Mucosa of stomach (tissue), 1 donor: ENCODE data around the gene SLC18A3.

Experiments
- H3K27me3 ChIP-seq: one replicate; pipeline ENCODE4 v1.7.0; 2013; ENCODE audit warnings: mild to moderate bottlenecking, low read length; ENCODE audit not compliant: control insufficient read depth, insufficient read depth
- H3K36me3 ChIP-seq: one replicate; pipeline ENCODE4 v1.7.0; 2013; ENCODE audit warnings: low read length; ENCODE audit not compliant: control insufficient read depth, insufficient read depth
- H3K4me1 ChIP-seq: one replicate; pipeline ENCODE4 v1.7.0; 2013; ENCODE audit warnings: mild to moderate bottlenecking, low read length; ENCODE audit not compliant: control insufficient read depth, insufficient read depth
- H3K4me3 ChIP-seq: one replicate; pipeline ENCODE4 v1.7.0; 2013; ENCODE audit warnings: low read length
- H3K9ac ChIP-seq: one replicate; pipeline ENCODE4 v1.7.0; 2013; ENCODE audit warnings: mild to moderate bottlenecking, low read length, moderate library complexity
- H3K9me3 ChIP-seq: one replicate; pipeline ENCODE4 v1.7.0; 2013; ENCODE audit warnings: mild to moderate bottlenecking, low read length, moderate library complexity; ENCODE audit not compliant: control insufficient read depth
- donor health status: Pancreatic carcinoma.

SLC18A3 gene

GRCh38 chr10:49598164-49598856 is 11.8 kb upstream of the SLC18A3 start:
- Histone ChIP-seq H3K27me3 (no peaks in the 10 kb centered on the region), H3K4me3 (no peak overlapping the region), H3K4me1 (no peaks in the 10 kb centered on the region)

DNA sequence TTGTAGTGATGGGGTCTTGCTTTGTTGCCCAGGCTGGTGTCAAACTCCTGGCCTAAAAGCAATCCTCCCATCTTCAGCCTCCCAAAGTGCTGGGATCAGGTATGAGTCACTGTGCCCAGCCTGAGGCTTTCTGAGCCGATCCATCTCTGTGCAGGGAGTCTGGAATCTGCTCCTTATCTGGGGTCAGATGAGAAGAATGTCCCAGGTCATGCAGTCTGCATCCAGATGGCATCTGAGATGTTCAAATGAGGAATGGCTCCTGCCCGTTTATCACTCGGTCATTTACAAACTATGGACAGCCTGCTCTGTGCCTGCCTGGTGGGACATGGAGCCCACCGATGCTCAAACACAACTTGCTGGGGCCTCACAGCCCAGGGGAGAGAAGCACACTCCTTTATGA is 11.1 kb upstream of the SLC18A3 start:
- H3K9ac ChIP-seq, result no peak overlapping the region
- H3K27me3 ChIP-seq, result no peaks in the 10 kb centered on the region
- no peak overlapping the region for H3K4me3 ChIP-seq
- no peaks in the 10 kb centered on the region for H3K36me3 ChIP-seq
- no peaks in the 10 kb centered on the region for H3K4me1 ChIP-seq
- no peaks in the 10 kb centered on the region for H3K9me3 ChIP-seq

More at GRCh38 chr10:49598164-49598856, 11.8 kb upstream of the SLC18A3 start:
- H3K36me3 ChIP-seq, result no peaks in the 10 kb centered on the region
- no peaks in the 10 kb centered on the region for H3K9me3 ChIP-seq
- no peak overlapping the region for H3K9ac ChIP-seq

DNA sequence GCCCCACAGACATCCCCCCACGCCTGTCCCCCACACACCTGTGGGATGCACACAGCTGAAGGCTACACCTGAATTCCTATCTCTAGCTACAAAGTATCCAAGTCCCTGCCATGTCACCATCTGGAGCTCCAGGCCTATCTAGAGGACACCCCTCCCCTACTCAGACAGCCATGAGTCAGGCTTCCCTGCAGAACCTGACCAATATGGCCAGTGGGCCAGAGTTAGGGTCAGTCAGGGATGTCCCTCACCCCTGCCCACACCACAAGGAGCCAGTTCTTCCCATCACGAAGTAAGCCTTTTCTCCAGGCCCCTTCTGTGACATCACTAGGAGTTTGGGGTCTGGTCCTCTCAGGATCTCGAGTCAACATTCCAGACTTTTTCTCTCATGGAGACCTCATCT is 10.6 kb upstream of the SLC18A3 start:
- H3K27me3 ChIP-seq, result no peaks in the 10 kb centered on the region
- no peaks in the 10 kb centered on the region for H3K4me1 ChIP-seq
- no peaks in the 10 kb centered on the region for H3K36me3 ChIP-seq
- H3K9ac ChIP-seq, result no peak overlapping the region
- no peak overlapping the region for H3K4me3 ChIP-seq
- H3K9me3 ChIP-seq, result no peaks in the 10 kb centered on the region

GRCh38 chr10:49600046-49600445 is 10.1 kb upstream of the SLC18A3 start:
- Histone ChIP-seq H3K27me3 (no peaks in the 10 kb centered on the region), H3K4me3 (no peak overlapping the region), H3K36me3 (no peaks in the 10 kb centered on the region), H3K9me3 (no peaks in the 10 kb centered on the region), H3K4me1 (no peaks in the 10 kb centered on the region), H3K9ac (no peak overlapping the region)

GRCh38 chr10:49600781-49601400 is 9.2 kb upstream of the SLC18A3 start:
- Histone ChIP-seq H3K9me3 (no peaks in the 10 kb centered on the region), H3K9ac (no peak overlapping the region), H3K36me3 (no peaks in the 10 kb centered on the region), H3K4me1 (no peaks in the 10 kb centered on the region), H3K27me3 (no peaks in the 10 kb centered on the region), H3K4me3 (no peak overlapping the region)

DNA sequence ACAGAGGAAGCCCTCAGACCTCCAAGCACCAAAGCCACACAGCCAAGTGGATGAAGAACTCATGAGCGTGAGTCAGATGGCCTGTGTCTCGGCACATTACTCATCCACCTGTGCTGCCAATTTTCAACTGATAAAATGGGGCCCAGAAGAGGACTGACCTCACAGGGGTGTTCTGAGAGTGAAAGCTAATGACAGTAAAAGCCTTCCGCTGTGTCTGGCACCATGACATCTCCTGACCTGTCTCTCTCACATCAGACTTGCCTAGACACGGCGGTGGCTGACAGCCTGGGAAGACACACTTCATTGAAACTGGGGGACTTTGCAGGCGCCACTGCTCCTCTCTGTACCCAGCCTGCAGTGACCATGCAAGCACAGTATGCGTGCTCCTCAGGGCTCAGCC is 8.3 kb upstream of the SLC18A3 start:
- H3K27me3 ChIP-seq, result peaks cover under 1% of the 10 kb centered on the region
- no peak overlapping the region for H3K9ac ChIP-seq
- H3K36me3 ChIP-seq, result no peaks in the 10 kb centered on the region

GRCh38 chr10:49602380-49603023 is 7.6 kb upstream of the SLC18A3 start:
- H3K9ac ChIP-seq, result no peak overlapping the region
- no peaks in the 10 kb centered on the region for H3K9me3 ChIP-seq
- H3K4me1 ChIP-seq, result no peaks in the 10 kb centered on the region
- H3K36me3 ChIP-seq, result no peaks in the 10 kb centered on the region
- H3K27me3 ChIP-seq, result peaks cover 7% of the 10 kb centered on the region
- no peak overlapping the region for H3K4me3 ChIP-seq

More for the DNA sequence above, 8.3 kb upstream of the SLC18A3 start:
- no peaks in the 10 kb centered on the region for H3K9me3 ChIP-seq
- H3K4me1 ChIP-seq, result no peaks in the 10 kb centered on the region
- H3K4me3 ChIP-seq, result no peak overlapping the region

GRCh38 chr10:49605216-49605938 is 4.7 kb upstream of the SLC18A3 start:
- no peak overlapping the region for H3K4me3 ChIP-seq
- peaks cover 32% of the 10 kb centered on the region for H3K27me3 ChIP-seq
- no peak overlapping the region for H3K9ac ChIP-seq
- H3K4me1 ChIP-seq, result no peaks in the 10 kb centered on the region
- H3K9me3 ChIP-seq, result no peaks in the 10 kb centered on the region
- no peaks in the 10 kb centered on the region for H3K36me3 ChIP-seq

- Histone ChIP-seq H3K9ac (no peak overlapping the region), H3K27me3 (peaks cover 39% of the 10 kb centered on the region), H3K9me3 (no peaks in the 10 kb centered on the region), H3K4me3 (no peak overlapping the region), H3K36me3 (no peaks in the 10 kb centered on the region), H3K4me1 (no peaks in the 10 kb centered on the region)
Observed at GRCh38 chr10:49605939-49606509, 4.1 kb upstream of the SLC18A3 start.

GRCh38 chr10:49606981-49607535 is 3.1 kb upstream of the SLC18A3 start:
- Histone ChIP-seq H3K36me3 (no peaks in the 10 kb centered on the region), H3K4me3 (no peak overlapping the region), H3K4me1 (no peaks in the 10 kb centered on the region), H3K27me3 (peaks cover 49% of the 10 kb centered on the region), H3K9me3 (no peaks in the 10 kb centered on the region), H3K9ac (no peak overlapping the region)

GRCh38 chr10:49608166-49609005 is 1.7 kb upstream of the SLC18A3 start:
- Histone ChIP-seq H3K4me3 (no peak overlapping the region), H3K4me1 (no peaks in the 10 kb centered on the region), H3K36me3 (no peaks in the 10 kb centered on the region), H3K27me3 (peaks cover 62% of the 10 kb centered on the region), H3K9ac (no peak overlapping the region), H3K9me3 (no peaks in the 10 kb centered on the region)
